SH-SY5Y (cell line): ENCODE measurements around the gene CTIF.

ENCODE experiments used
- GATA2 ChIP-seq: IDR thresholded peaks from 2 replicates; pipeline ENCODE4 v1.6.1; 2011; ENCODE audit warnings: mild to moderate bottlenecking, low read depth, low read length
- GATA3 ChIP-seq: IDR thresholded peaks from 2 replicates; pipeline ENCODE4 v1.6.1; 2011; ENCODE audit warnings: low read depth, mild to moderate bottlenecking, low read length, moderate library complexity

The CTIF gene

DNA sequence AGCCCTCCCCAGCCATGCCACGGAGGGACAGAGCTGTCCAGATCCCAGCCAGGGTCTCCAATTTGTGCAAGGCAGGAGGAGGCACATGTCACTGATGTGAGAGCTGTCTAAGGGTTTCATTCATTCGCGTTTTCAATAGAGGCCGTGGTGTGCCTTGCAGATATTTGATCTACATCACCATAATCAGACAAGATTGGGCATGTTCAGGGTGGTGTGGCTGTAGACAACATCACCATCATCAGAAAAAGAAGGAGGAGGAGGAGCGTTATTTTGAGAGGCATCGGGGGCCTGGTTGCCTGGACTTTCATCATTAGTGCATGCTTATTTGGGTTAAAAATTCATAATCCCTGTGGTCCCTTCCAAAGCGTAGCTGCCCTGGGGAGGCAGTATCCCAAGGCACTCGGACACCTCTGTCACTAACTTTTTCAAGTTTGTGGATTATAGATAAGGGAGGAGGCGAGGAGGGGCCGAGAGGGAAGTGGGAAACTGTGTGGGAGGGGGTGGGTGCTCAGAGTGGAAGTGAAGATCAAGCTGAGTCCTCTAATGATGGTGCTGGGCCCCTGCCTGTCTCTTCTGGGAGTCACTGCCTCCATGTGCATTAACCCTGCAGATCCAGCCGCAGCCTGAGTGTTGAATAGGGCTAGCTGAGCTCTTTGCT lies 194.1 kb downstream of the CTIF start:
- TF ChIP-seq GATA3, result no peak
- no peak for TF ChIP-seq GATA2

DNA sequence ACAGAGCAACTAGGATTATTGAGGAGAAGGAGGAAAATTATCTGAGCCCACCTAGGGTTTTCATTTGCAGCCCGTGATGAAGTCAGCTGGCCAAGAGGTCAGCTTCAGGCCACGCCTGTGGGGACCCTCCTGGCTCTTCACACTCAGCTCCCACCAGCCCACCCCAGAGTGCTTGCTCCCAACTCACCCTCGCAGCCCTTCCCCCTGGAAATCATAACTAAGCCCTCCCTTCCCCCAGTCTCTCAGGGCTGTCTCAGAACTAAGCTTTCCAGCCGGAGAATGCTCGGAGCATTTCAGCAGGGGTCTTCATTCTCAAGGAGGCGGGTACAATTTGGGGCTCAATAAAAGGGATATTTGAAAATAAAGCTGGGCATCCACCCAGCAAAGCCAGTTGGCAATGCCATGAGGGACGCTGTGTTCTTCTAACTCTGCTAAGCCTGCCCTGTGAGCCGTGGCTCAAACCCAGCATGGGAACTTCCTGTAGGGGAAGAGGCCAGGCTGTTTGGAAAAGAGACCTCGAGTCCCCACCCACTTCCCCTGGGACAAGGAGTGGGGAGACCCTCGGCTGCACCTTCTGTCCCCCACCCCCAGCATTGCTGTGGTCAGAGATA lies 194.9 kb downstream of the CTIF start:
- TF ChIP-seq GATA3 (no peak), GATA2 (no peak)

DNA sequence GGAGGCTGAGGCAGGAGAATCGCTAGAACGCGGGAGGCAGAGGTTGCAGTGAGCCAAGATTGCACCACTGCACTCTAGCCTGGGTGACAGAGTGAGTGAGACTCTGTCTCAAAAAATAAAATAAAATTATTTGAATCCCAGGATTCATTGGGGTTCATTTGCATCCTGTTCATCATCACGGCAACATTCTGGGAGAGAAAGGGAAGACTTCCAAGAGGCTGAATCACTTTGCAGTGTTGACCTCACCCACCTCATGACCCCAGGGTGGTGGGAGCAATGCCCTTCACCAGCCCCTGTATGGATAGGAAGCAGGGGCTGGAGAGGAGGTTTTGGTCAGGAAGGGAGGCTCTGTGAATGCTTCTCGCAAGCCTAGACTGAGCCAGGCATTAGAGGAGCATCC lies 195.6 kb downstream of the CTIF start:
- TF ChIP-seq GATA2 (no peak), GATA3 (no peak)

DNA sequence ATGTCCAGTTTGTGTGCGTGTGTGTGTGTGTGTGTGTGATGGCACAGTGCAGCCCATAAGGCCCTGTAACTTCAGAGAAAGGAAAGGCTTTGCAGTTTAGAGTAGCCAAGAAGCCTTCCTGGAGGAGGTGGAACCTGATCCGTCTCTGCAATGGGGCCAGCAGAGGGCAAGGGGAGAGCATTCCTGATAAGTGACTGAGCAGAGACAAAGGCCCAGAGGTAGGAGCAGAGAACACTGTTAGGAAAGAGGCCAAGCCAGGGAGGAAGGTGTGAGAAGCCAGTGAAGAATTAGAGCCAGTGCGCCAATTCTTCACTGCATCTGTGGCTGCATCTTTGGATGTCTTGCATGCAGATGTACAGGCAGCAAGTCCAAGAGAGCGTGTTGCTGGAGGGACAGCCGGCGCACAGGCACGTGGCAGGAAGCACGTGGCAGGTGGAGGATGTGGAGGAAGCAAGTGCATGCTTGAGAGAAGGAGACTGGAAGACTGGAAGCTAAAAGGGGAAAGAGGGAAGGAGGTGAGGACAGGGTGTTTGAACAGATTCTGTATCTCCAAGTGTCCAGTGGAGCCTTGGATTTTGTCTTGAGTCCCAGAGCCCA lies 196.3 kb downstream of the CTIF start:
- TF ChIP-seq GATA2 (no peak), GATA3 (no peak)

DNA sequence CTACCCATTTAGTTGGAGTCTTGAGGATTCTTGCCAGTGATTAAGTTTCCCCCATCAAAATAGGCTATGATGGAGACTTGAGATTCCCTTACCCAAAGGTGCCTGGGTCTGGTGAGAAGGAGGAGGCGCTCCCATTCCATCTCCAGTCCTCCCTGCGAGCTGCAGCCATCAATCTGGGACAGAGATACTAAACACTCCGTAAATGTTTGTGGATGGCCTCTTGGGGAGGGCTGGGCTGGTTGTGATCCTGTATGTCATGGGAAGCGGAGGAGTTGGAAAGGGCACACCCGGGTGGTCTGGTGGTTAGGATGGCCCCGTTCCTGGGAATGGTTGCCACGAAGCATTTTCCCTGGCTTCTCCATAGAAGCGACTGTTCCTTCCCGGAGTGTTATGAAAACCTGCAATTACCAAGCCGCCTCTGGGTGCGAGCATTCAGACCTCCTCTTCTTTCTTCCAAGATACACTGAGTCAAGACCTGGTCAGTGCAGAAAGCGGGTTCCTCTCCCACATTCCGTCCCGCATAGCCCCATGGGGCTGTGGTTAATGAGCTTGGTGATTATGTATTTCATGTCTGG lies 196.9 kb downstream of the CTIF start:
- TF ChIP-seq GATA2 (no peak), GATA3 (no peak)

DNA sequence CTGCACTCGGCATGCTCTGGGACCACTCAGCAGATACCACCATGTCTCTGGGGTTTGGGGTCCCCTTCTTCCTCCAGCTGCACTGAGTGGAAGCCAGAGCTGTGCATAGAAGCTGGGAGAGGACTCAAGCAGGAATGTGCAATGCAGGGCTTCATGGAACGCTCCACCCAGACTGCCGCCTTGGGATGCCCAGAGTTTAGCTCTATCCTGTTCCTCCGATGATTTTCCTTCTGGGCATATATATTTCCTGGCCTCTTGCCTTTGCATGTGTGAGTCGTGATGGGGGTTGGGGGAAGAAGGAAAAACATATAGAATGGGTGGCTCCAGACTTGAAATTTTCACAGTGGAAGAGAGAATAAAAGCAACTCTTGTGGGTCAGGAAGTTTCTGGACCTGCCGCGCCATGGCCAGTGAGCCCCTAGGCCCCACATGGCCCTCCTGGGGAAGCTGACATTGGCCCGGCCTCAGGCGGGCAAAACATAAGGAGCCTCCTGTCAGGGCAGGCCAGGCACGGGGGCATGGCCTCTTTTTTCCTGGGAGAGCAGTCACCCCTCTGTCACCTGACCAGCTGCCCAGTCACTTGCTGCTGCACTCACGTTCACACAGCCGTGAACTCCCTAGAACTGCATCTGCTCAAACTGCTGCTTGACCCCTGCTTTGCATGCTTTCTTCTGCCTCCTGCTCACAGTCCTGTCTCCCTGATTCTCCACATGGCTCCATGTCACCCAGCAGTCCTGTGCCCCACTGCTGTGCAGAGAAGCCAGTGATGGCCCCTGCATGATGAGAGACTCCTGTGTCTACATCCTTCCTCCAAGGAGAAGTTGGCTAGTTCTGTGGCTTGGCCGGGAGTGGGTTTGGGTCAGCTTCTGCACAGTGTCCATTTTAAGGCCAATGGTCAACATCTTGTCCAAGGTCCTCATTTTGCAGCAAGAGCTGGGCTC lies 197.8 kb downstream of the CTIF start:
- TF ChIP-seq GATA3, result no peak
- no peak for TF ChIP-seq GATA2

DNA sequence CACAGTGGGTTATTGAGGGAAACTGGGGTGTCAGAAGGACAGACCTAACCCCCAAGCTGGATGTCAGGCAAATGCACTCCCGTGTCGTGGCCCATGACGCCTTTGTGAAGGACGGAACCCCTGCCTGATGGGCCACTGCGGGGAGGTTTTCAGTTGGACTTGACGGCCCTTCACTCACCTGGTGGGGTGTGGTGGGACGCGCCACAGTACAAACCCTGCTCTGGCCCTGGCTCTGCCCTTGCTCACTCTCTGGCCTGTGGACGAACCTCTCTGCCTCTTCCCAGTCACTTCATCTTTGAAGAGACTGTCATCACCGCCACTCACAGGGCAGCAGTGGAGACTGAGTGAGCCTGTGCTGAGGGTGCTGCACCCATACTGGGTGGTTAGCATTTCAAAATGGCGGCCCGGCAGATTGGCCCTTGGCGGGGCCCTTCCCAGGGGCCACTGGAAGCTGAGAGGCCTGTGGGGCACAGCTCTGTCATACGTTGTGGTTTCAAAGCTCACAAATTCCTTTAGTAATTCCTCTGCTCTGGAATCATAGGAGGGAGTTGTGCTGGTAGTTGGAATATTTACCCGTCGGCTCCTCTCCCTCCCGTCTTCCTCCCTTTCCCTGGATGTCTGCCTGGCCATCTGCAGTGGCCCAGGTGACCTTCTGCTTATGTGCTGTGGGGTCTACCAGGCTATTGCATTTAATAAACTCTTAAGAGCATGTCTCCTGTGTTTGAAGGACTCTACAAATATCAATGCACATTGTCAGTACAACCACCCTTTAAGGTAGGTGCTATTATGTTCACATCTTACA lies 200.6 kb downstream of the CTIF start:
- TF ChIP-seq GATA3 (no peak), GATA2 (no peak)

DNA sequence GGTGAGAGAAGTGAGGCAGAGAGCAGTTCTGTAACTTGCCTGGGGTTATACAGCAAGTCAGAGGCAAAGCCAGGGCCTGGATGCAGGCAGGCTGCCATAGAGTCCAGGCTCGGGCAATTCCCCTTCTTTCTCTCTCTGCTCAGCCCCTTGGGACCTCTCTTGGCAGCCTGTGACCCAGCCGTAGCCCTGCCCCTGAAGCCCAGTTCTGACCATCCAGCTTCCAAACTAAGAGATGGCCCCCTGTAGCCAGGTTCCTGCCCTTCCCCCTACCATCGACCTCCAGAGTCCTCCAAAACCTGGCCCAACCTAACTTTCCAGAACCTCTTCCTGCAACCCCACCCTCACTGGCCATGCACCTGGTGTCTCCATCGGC lies 201.2 kb downstream of the CTIF start:
- no peak for TF ChIP-seq GATA3
- no peak for TF ChIP-seq GATA2

DNA sequence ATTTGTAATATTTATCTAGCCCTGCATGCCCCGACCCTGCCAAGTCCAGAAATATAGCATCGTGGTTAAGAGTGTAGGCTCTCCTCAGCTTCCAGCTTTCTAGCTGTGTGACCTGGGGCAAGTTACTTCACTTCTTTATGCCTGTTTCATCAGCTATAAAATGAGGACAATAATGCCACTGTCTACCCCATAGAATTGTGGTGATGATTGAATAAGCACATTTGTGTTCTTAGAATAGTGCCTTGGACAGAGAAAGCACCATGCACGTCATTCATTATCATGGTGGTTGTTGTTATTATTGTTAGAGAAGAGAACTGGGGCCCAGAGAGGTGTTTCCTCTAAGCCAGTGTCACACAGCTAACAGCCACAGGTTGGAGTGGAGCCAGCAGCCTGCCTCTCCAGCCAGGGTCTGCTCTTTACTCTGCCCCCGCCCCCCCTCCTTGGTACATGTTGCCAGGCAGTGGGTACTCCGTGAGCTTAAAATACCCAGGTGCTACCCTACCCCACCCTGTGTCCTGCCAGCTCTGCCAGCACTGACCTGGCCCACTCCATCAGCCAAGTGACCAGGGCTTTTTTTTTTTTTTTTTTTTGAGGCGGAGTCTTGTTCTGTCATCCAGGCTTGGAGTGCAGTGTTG lies 202.1 kb downstream of the CTIF start:
- TF ChIP-seq GATA2 (no peak), GATA3 (no peak)

DNA sequence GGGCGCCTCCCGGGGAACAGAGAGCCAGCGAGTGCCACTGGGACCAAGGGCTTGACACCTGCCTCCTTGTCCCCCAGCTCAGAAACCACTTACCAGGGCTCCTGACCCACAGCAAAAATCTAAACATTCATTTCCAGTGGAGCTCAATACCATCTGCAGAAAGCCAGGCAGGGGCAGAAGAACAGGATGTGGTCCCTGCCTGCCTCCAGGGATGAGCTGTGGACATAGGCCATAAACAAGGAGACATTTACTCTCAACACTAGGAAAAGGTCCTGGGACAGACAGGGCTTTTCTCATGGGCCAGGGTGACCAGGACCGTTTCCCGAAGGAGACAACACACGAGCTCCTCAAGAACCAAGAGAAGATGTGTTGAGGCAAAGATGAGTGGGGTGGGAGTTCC lies 203.0 kb downstream of the CTIF start:
- TF ChIP-seq GATA3 (no peak), GATA2 (no peak)

DNA sequence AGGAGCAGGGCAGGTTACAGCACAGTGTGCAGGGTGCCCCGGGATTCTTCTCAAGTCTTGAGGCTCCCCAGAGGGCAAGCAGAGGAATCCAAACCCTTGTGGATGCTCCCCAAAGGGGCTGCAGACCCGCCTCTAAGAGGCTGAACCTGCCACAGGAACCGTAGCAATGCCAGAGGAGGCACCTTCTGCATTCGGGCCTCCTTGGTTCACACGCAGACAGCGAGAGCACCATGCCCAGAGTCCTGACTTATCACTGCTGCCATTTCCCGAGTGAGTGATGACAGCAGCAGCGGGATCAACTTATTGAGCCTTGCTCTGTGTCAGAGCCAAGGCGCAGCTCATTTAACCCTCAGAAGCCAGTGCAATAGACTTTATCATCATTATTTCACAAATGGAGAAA lies 203.5 kb downstream of the CTIF start:
- no peak for TF ChIP-seq GATA2

DNA sequence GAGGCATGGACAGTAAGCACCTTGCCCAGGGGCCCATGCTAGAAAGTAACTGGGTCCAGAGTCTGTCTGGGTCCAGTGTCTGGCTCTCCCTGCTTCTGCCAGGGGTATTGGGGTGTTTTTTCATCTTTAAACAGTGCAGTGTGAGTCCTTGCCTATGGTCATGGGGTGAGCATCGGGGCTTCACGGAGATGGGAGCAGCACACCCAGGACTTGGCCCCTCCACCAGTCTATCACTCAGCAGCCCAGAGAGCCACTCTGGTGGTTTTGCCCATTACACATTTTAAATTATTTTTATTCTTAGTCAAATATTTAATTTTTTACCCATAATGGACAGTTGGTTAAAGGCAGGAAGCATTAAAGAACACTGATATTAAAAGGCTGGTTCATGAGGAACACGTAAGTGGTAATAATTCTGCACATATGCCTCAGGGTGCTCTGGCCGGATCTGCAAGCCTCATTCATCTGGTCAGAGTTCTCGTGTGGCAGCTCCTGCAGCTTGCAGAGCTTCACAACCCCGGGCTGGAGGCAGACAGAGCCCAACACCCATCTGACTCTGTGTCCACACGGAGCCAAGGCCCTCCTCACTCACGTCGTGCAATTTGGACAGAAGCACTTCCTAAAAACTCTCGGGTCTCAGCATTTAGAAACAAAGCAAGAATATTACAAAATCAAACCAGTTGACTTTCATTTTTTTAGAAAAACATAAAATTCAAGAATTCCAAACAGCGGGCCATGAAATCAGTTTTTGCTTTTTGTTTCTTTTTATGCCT lies 204.1 kb downstream of the CTIF start:
- TF ChIP-seq GATA3 (no peak), GATA2 (no peak)

DNA sequence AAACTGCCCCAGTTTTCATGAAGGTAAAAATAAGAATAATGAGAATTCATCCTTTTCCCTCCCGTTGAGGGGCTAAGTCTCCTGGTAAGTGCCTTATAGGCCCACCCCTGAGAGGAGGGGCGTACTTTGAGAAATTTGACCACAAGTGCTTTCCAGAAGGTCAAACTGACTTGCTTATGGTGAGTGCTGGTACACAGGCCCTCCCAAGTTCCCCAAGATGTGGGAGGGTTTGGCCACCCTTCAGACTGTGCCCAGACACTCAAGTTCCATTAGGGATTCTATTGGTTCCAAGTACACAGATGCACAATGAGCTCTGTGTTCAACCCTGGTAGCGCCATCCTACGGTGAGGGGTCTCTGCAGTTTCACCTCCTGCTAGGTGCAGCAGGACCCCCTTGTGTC lies 205.1 kb downstream of the CTIF start:
- no peak for TF ChIP-seq GATA3
- no peak for TF ChIP-seq GATA2
